Fibroblast of peridontal ligament (primary cell): ENCODE data around the gene TRPV2.

ENCODE experiments used
- DNase-seq: peaks from one replicate; pipeline ENCODE4 v3.0.0-alpha.2; 2010; ENCODE audit errors: extremely low read depth

Gene TRPV2

GRCh38 chr17:16455997-16456741 is 40.8 kb downstream of the TRPV2 start:
- DNase-seq: no peak

- no peak for DNase-seq
Measured at GRCh38 chr17:16456742-16457316, 41.5 kb downstream of the TRPV2 start.

- DNase-seq: no peak
Measured at GRCh38 chr17:16459271-16459670, 43.9 kb downstream of the TRPV2 start.

- DNase-seq: no peak
Measured at GRCh38 chr17:16459855-16460550, 44.6 kb downstream of the TRPV2 start.

- DNase-seq: no peak
Measured at GRCh38 chr17:16460796-16461605, 45.6 kb downstream of the TRPV2 start.

- DNase-seq: no peak
Measured at GRCh38 chr17:16461606-16461866, 46.2 kb downstream of the TRPV2 start.

GRCh38 chr17:16462070-16462864 is 46.9 kb downstream of the TRPV2 start:
- DNase-seq: no peak

GRCh38 chr17:16463358-16464302 is 48.3 kb downstream of the TRPV2 start:
- peak; percentile 21 for DNase-seq

- no peak for DNase-seq
Measured at GRCh38 chr17:16464303-16465051, 49.1 kb downstream of the TRPV2 start.

GRCh38 chr17:16465052-16465312 is 49.6 kb downstream of the TRPV2 start:
- no peak for DNase-seq

- no peak for DNase-seq
Measured at GRCh38 chr17:16465861-16466338, 50.5 kb downstream of the TRPV2 start.

GRCh38 chr17:16466407-16466806 is 51.0 kb downstream of the TRPV2 start:
- no peak for DNase-seq

GRCh38 chr17:16467044-16467443 is 51.7 kb downstream of the TRPV2 start:
- DNase-seq: no peak

GRCh38 chr17:16467886-16468285 is 52.5 kb downstream of the TRPV2 start:
- DNase-seq: peak; percentile 36

GRCh38 chr17:16468428-16468992 is 53.1 kb downstream of the TRPV2 start:
- no peak for DNase-seq

- no peak for DNase-seq
Measured at GRCh38 chr17:16470265-16470664, 54.9 kb downstream of the TRPV2 start.

GRCh38 chr17:16471295-16471694 is 55.9 kb downstream of the TRPV2 start:
- DNase-seq: no peak

- no peak for DNase-seq
Measured at GRCh38 chr17:16472539-16472938, 57.2 kb downstream of the TRPV2 start.
